SIG-M5 treated with dmso at 0.1 percent for 504 hours (cell line): ENCODE results near the gene JUN.
"Not testable (repeated sequence)": the region's sequence is repeated elsewhere in the genome, so short reads cannot be mapped to it uniquely, and the experiment has no call there.

Experiments used
- DNase-seq: peaks from one replicate; lab custom pipeline; 2025; ENCODE audit not compliant: unreplicated experiment; lab: John Stamatoyannopoulos, UW

Gene JUN

GRCh38 chr1:58809325-58810010 lies 25.6 kb upstream of the JUN start:
- DNase-seq, result peak; percentile 42

- no peak for DNase-seq
Observed at GRCh38 chr1:58808077-58808476, 24.2 kb upstream of the JUN start.

GRCh38 chr1:58805716-58806571 lies 22.1 kb upstream of the JUN start:
- DNase-seq, result no peak

- DNase-seq, result no peak
Observed at GRCh38 chr1:58804853-58805565, 21.2 kb upstream of the JUN start.

- DNase-seq, result no peak
Observed at GRCh38 chr1:58803858-58804257, 20.0 kb upstream of the JUN start.

- DNase-seq, result no peak
Observed at GRCh38 chr1:58802640-58803399, 19.0 kb upstream of the JUN start.

- DNase-seq, result not testable (repeated sequence)
Observed at GRCh38 chr1:58801286-58801685, 17.4 kb upstream of the JUN start.

GRCh38 chr1:58799650-58800049 lies 15.8 kb upstream of the JUN start:
- DNase-seq, result no peak

GRCh38 chr1:58798910-58799442 lies 15.1 kb upstream of the JUN start:
- DNase-seq, result no peak

- no peak for DNase-seq
Observed at GRCh38 chr1:58796416-58796815, 12.6 kb upstream of the JUN start.

- no peak for DNase-seq
Observed at GRCh38 chr1:58794585-58794984, 10.7 kb upstream of the JUN start.

GRCh38 chr1:58792846-58793245 lies 9.0 kb upstream of the JUN start:
- no peak for DNase-seq

GRCh38 chr1:58791106-58791505 lies 7.3 kb upstream of the JUN start:
- no peak for DNase-seq

- DNase-seq, result no peak
Observed at GRCh38 chr1:58789996-58790660, 6.3 kb upstream of the JUN start.

GRCh38 chr1:58789322-58789856 lies 5.5 kb upstream of the JUN start:
- DNase-seq, result no peak

- DNase-seq, result no peak
Observed at GRCh38 chr1:58788259-58788658, 4.4 kb upstream of the JUN start.

GRCh38 chr1:58786927-58787245 lies 3.0 kb upstream of the JUN start:
- no peak for DNase-seq

GRCh38 chr1:58786184-58786926 lies 2.5 kb upstream of the JUN start:
- DNase-seq, result no peak

- DNase-seq, result no peak
Observed at GRCh38 chr1:58785442-58786058, 1.7 kb upstream of the JUN start.
